Measurements from ENCODE around the gene TFDP2.

GRCh38 chr3:141913150-141913811 lies 236.1 kb downstream of the TFDP2 start:
- TF ChIP-seq CTCF (IDR thresholded peaks at IDR 0.05; ENCODE audit: low read depth, low read length, poor library complexity, severe bottlenecking), result peak; percentile 82
- no peak for TF ChIP-seq EZH2phosphoT487 (IDR thresholded peaks at IDR 0.05; ENCODE audit: borderline replicate concordance, low read length)

Measured in DOHH2 (cell line).